ENCODE measurements around the gene CCDC85A.

The CCDC85A gene

GRCh38 chr2:56177420-56178220, 6.2 kb upstream of the CCDC85A start:
- peaks cover 0 to 5% (median 2%) of the 10 kb centered on the region in 5 experiments for H3K27me3 ChIP-seq (replicated peaks in 2 of 5; ENCODE audit: control insufficient read depth in 4 of 5, insufficient read depth in 5 of 5, low read length in 4 of 5)
- peak in 2 of 3 donors; percentile 31 to 42 for DNase-seq
- no peaks in the 10 kb centered on the region for H3K36me3 ChIP-seq (ENCODE audit: control insufficient read depth in 4 of 4, insufficient read depth in 4 of 4, low read length in 3 of 4)
- WGBS (ENCODE audit: insufficient coverage): 88% methylated on average over 2 of the region's 4 CpGs
- H3K27ac ChIP-seq (ENCODE audit: insufficient read depth in 1 of 2, low read depth in 1 of 2, low read length in 2 of 2, poor library complexity in 1 of 2, severe bottlenecking in 2 of 2): no peak overlapping the region
- H3K4me3 ChIP-seq (ENCODE audit: control insufficient read depth in 1 of 7, extremely low read depth in 1 of 7, insufficient read depth in 4 of 7, low read depth in 2 of 7, low read length in 6 of 7): no peak overlapping the region
- no peaks in the 10 kb centered on the region for H3K9me3 ChIP-seq (ENCODE audit: control extremely low read depth in 1 of 5, control insufficient read depth in 4 of 5, insufficient read depth in 2 of 5, low read depth in 1 of 5, low read length in 4 of 5)
- ChIA-PET CTCF (interaction anchor here (0.6 to 0.8 kb wide), 2 partner anchors 11 to 1866 kb away, joined by 3 read pairs; no protein-coding TSS in a partner anchor), POLR2A (no interaction called here)
- H3K4me1 ChIP-seq (ENCODE audit: control extremely low read depth in 1 of 4, control insufficient read depth in 4 of 4, insufficient read depth in 4 of 4, low read length in 3 of 4): no peaks in the 10 kb centered on the region

- ChIA-PET POLR2A (no interaction called here), CTCF (interaction anchor here (0.8 to 1.0 kb wide), 3 partner anchors 9 to 567 kb away, joined by 3 to 4 read pairs (median 4); no protein-coding TSS in a partner anchor)
- H3K4me3 ChIP-seq (ENCODE audit: control insufficient read depth in 1 of 7, extremely low read depth in 1 of 7, insufficient read depth in 4 of 7, low read depth in 2 of 7, low read length in 6 of 7): no peak overlapping the region
- no peak for DNase-seq
- H3K27ac ChIP-seq (ENCODE audit: insufficient read depth in 1 of 2, low read depth in 1 of 2, low read length in 2 of 2, poor library complexity in 1 of 2, severe bottlenecking in 2 of 2): no peak overlapping the region
- H3K4me1 ChIP-seq (ENCODE audit: control extremely low read depth in 1 of 4, control insufficient read depth in 4 of 4, insufficient read depth in 4 of 4, low read length in 3 of 4): peaks cover 0 to 16% (median 13%) of the 10 kb centered on the region in 4 experiments
- no peaks in the 10 kb centered on the region for H3K36me3 ChIP-seq (ENCODE audit: control insufficient read depth in 4 of 4, insufficient read depth in 4 of 4, low read length in 3 of 4)
- WGBS (ENCODE audit: insufficient coverage): 100% methylated on average over 4 of the region's 5 CpGs
- no peaks in the 10 kb centered on the region for H3K9me3 ChIP-seq (ENCODE audit: control extremely low read depth in 1 of 5, control insufficient read depth in 4 of 5, insufficient read depth in 2 of 5, low read depth in 1 of 5, low read length in 4 of 5)
- H3K27me3 ChIP-seq (replicated peaks in 2 of 5; ENCODE audit: control insufficient read depth in 4 of 5, insufficient read depth in 5 of 5, low read length in 4 of 5): peaks cover 0 to 20% (median 8%) of the 10 kb centered on the region in 5 experiments
Observed at GRCh38 chr2:56179931-56180330, 3.9 kb upstream of the CCDC85A start.

GRCh38 chr2:56182420-56182819, 1.4 kb upstream of the CCDC85A start:
- peaks cover 6 to 45% (median 18%) of the 10 kb centered on the region in 5 experiments for H3K27me3 ChIP-seq (replicated peaks in 2 of 5; ENCODE audit: control insufficient read depth in 4 of 5, insufficient read depth in 5 of 5, low read length in 4 of 5)
- CTCF ChIA-PET: interaction anchor here (1.0 to 1.6 kb wide), 2 partner anchors 14 to 15 kb away, joined by 4 to 5 read pairs; no protein-coding TSS in a partner anchor

GRCh38 chr2:56184500-56185011, 766 bp downstream of the CCDC85A start:
- peaks cover 0 to 24% (median 22%) of the 10 kb centered on the region in 4 experiments for H3K4me1 ChIP-seq (ENCODE audit: control extremely low read depth in 1 of 4, control insufficient read depth in 4 of 4, insufficient read depth in 4 of 4, low read length in 3 of 4)
- POLR2A ChIA-PET: no interaction called here
- CTCF ChIA-PET: interaction anchor here (0.9 to 2.2 kb wide), 7 partner anchors 9 to 1313 kb away, joined by 3 to 9 read pairs (median 3); no protein-coding TSS in a partner anchor
- WGBS (ENCODE audit: insufficient coverage): under 1% methylated on average over 55 of the region's 64 CpGs
- no peaks in the 10 kb centered on the region for H3K36me3 ChIP-seq (ENCODE audit: control insufficient read depth in 4 of 4, insufficient read depth in 4 of 4, low read length in 3 of 4)
- peak overlapping the region; percentile 57 to 81 (median 73) for H3K4me3 ChIP-seq (ENCODE audit: control insufficient read depth in 1 of 7, extremely low read depth in 1 of 7, insufficient read depth in 4 of 7, low read depth in 2 of 7, low read length in 6 of 7)
- DNase-seq: peak in 2 of 3 donors; percentile 24 to 40
- H3K9me3 ChIP-seq (ENCODE audit: control extremely low read depth in 1 of 5, control insufficient read depth in 4 of 5, insufficient read depth in 2 of 5, low read depth in 1 of 5, low read length in 4 of 5): no peaks in the 10 kb centered on the region
- H3K27ac ChIP-seq (ENCODE audit: insufficient read depth in 1 of 2, low read depth in 1 of 2, low read length in 2 of 2, poor library complexity in 1 of 2, severe bottlenecking in 2 of 2): no peak overlapping the region
- peaks cover 8 to 46% (median 17%) of the 10 kb centered on the region in 5 experiments for H3K27me3 ChIP-seq (replicated peaks in 2 of 5; ENCODE audit: control insufficient read depth in 4 of 5, insufficient read depth in 5 of 5, low read length in 4 of 5)

More at GRCh38 chr2:56182420-56182819, 1.4 kb upstream of the CCDC85A start:
- no peaks in the 10 kb centered on the region for H3K9me3 ChIP-seq (ENCODE audit: control extremely low read depth in 1 of 5, control insufficient read depth in 4 of 5, insufficient read depth in 2 of 5, low read depth in 1 of 5, low read length in 4 of 5)
- H3K4me1 ChIP-seq (ENCODE audit: control extremely low read depth in 1 of 4, control insufficient read depth in 4 of 4, insufficient read depth in 4 of 4, low read length in 3 of 4): peaks cover 0 to 24% (median 22%) of the 10 kb centered on the region in 4 experiments
- no peaks in the 10 kb centered on the region for H3K36me3 ChIP-seq (ENCODE audit: control insufficient read depth in 4 of 4, insufficient read depth in 4 of 4, low read length in 3 of 4)
- DNase-seq: no peak
- no peak overlapping the region for H3K4me3 ChIP-seq (ENCODE audit: control insufficient read depth in 1 of 7, extremely low read depth in 1 of 7, insufficient read depth in 4 of 7, low read depth in 2 of 7, low read length in 6 of 7)
- POLR2A ChIA-PET: no interaction called here
- 100% methylated on average over 1 of the region's 2 CpGs for WGBS (ENCODE audit: insufficient coverage)
- no peak overlapping the region for H3K27ac ChIP-seq (ENCODE audit: insufficient read depth in 1 of 2, low read depth in 1 of 2, low read length in 2 of 2, poor library complexity in 1 of 2, severe bottlenecking in 2 of 2)

- whole genome bisulfite sequencing (ENCODE audit: insufficient coverage): 0% methylated on average over 14 of the region's 24 CpGs
- Histone ChIP-seq H3K9me3 (ENCODE audit: control extremely low read depth in 1 of 5, control insufficient read depth in 4 of 5, insufficient read depth in 2 of 5, low read depth in 1 of 5, low read length in 4 of 5) (no peaks in the 10 kb centered on the region), H3K36me3 (ENCODE audit: control insufficient read depth in 4 of 4, insufficient read depth in 4 of 4, low read length in 3 of 4) (no peaks in the 10 kb centered on the region), H3K4me3 (ENCODE audit: control insufficient read depth in 1 of 7, extremely low read depth in 1 of 7, insufficient read depth in 4 of 7, low read depth in 2 of 7, low read length in 6 of 7) (peak overlapping the region in 5 of 7 experiments; percentile 49 to 81 (median 74)), H3K4me1 (ENCODE audit: control extremely low read depth in 1 of 4, control insufficient read depth in 4 of 4, insufficient read depth in 4 of 4, low read length in 3 of 4) (peaks cover 0 to 28% (median 24%) of the 10 kb centered on the region in 4 experiments), H3K27ac (ENCODE audit: insufficient read depth in 1 of 2, low read depth in 1 of 2, low read length in 2 of 2, poor library complexity in 1 of 2, severe bottlenecking in 2 of 2) (no peak overlapping the region), H3K27me3 (replicated peaks in 2 of 5; ENCODE audit: control insufficient read depth in 4 of 5, insufficient read depth in 5 of 5, low read length in 4 of 5) (peaks cover 8 to 46% (median 17%) of the 10 kb centered on the region in 5 experiments)
- ChIA-PET CTCF (interaction anchor here (1.1 to 2.2 kb wide), 5 partner anchors 14 to 1312 kb away, joined by 3 to 9 read pairs (median 3); no protein-coding TSS in a partner anchor), POLR2A (no interaction called here)
- peak in 2 of 3 donors; percentile 11 to 33 for DNase-seq
Observed at GRCh38 chr2:56185101-56185581, 1.4 kb downstream of the CCDC85A start.

- Histone ChIP-seq H3K27ac (ENCODE audit: insufficient read depth in 1 of 2, low read depth in 1 of 2, low read length in 2 of 2, poor library complexity in 1 of 2, severe bottlenecking in 2 of 2) (no peak overlapping the region), H3K36me3 (ENCODE audit: control insufficient read depth in 4 of 4, insufficient read depth in 4 of 4, low read length in 3 of 4) (no peaks in the 10 kb centered on the region), H3K4me3 (ENCODE audit: control insufficient read depth in 1 of 7, extremely low read depth in 1 of 7, insufficient read depth in 4 of 7, low read depth in 2 of 7, low read length in 6 of 7) (peak overlapping the region in 5 of 7 experiments; percentile 49 to 81 (median 74)), H3K4me1 (ENCODE audit: control extremely low read depth in 1 of 4, control insufficient read depth in 4 of 4, insufficient read depth in 4 of 4, low read length in 3 of 4) (peaks cover 0 to 28% (median 24%) of the 10 kb centered on the region in 4 experiments), H3K27me3 (replicated peaks in 2 of 5; ENCODE audit: control insufficient read depth in 4 of 5, insufficient read depth in 5 of 5, low read length in 4 of 5) (peaks cover 8 to 46% (median 17%) of the 10 kb centered on the region in 5 experiments), H3K9me3 (ENCODE audit: control extremely low read depth in 1 of 5, control insufficient read depth in 4 of 5, insufficient read depth in 2 of 5, low read depth in 1 of 5, low read length in 4 of 5) (no peaks in the 10 kb centered on the region)
- WGBS (ENCODE audit: insufficient coverage): 0% methylated on average over 4 of the region's 11 CpGs
- DNase-seq: peak in 2 of 3 donors; percentile 23 to 26
- POLR2A ChIA-PET: no interaction called here
- CTCF ChIA-PET: interaction anchor here (1.1 to 1.5 kb wide), 3 partner anchors 19 to 1312 kb away, joined by 3 read pairs; no protein-coding TSS in a partner anchor
Observed at GRCh38 chr2:56185582-56186046, 1.8 kb downstream of the CCDC85A start.

Data from common myeloid progenitor, CD34-positive (primary cell).